Cardiac fibroblast (primary cell): ENCODE data around the gene ARHGEF38.

Experiments used
- DNase-seq, 2 donors: peaks; one replicate each; pipeline versions ENCODE4 v3.0.0 to v3.0.0-alpha.2; 2010; ENCODE audit warnings: low read depth in 2 of 2
- H3K4me3 ChIP-seq, 2 donors: replicated peaks in 1 of 2; 1 replicate in 1 of 2; 2 replicates in 1 of 2; pipeline ENCODE4 v1.5.1; 2011; ENCODE audit warnings: low read depth in 2 of 2, low read length in 2 of 2, mild to moderate bottlenecking in 2 of 2, moderate library complexity in 1 of 2
- CTCF ChIP-seq: IDR thresholded peaks from one replicate; pipeline ENCODE4 v1.5.1; 2011; ENCODE audit warnings: low read depth, mild to moderate bottlenecking, low read length, inconsistent platforms

Gene ARHGEF38

GRCh38 chr4:105622269-105622668, 69.8 kb downstream of the ARHGEF38 start:
- no peak overlapping the region for H3K4me3 ChIP-seq
- DNase-seq: peak; percentile 3 to 87
- TF ChIP-seq CTCF: no peak

GRCh38 chr4:105623099-105623498, 70.7 kb downstream of the ARHGEF38 start:
- no peak for DNase-seq
- no peak for TF ChIP-seq CTCF
- no peak overlapping the region for H3K4me3 ChIP-seq

GRCh38 chr4:105624530-105624929, 72.1 kb downstream of the ARHGEF38 start:
- TF ChIP-seq CTCF: no peak
- no peak overlapping the region for H3K4me3 ChIP-seq

GRCh38 chr4:105625214-105625613, 72.8 kb downstream of the ARHGEF38 start:
- no peak overlapping the region for H3K4me3 ChIP-seq
- DNase-seq: no peak
- TF ChIP-seq CTCF: no peak

More at GRCh38 chr4:105624530-105624929, 72.1 kb downstream of the ARHGEF38 start:
- DNase-seq: peak; percentile 54 to 78

- no peak for DNase-seq
- no peak for TF ChIP-seq CTCF
Observed at GRCh38 chr4:105626846-105627245, 74.4 kb downstream of the ARHGEF38 start.

GRCh38 chr4:105627620-105628019, 75.2 kb downstream of the ARHGEF38 start:
- no peak overlapping the region for H3K4me3 ChIP-seq
- no peak for DNase-seq
- TF ChIP-seq CTCF: no peak

More at GRCh38 chr4:105626846-105627245, 74.4 kb downstream of the ARHGEF38 start:
- H3K4me3 ChIP-seq: no peak overlapping the region
